ENCODE data around the gene TFAP2A.

DNA sequence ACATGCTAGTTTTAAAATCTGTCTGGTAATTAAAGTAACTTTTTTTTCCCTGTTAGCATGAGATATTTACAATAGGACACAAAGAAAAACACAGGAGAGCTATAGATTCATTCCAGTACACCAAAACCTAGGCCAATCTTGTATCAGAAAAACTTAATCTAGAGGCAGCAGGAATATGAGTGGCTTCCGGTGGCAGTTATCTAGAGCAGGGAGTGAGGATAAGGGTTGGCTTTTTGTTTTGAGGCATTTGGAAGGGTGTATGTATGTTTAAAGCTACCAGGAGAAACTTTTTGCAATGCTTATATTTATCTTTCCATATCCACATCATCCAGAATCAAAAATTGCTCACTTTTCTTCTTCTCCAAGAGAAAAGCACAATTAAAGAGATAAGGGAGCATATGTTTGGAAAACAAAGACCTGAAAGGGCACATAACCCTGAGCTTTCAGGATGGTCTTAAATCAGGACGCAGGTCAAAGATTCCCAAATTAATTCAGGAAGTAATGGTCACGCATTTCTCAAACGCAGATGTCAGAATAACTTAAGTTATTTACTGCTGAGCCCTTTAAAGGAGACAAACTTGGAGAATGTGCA, 13.1 kb downstream of the TFAP2A start:
- no peak for TF ChIP-seq POLR2A (IDR thresholded peaks at IDR 0.05)
- TF ChIP-seq, protein P1, sequence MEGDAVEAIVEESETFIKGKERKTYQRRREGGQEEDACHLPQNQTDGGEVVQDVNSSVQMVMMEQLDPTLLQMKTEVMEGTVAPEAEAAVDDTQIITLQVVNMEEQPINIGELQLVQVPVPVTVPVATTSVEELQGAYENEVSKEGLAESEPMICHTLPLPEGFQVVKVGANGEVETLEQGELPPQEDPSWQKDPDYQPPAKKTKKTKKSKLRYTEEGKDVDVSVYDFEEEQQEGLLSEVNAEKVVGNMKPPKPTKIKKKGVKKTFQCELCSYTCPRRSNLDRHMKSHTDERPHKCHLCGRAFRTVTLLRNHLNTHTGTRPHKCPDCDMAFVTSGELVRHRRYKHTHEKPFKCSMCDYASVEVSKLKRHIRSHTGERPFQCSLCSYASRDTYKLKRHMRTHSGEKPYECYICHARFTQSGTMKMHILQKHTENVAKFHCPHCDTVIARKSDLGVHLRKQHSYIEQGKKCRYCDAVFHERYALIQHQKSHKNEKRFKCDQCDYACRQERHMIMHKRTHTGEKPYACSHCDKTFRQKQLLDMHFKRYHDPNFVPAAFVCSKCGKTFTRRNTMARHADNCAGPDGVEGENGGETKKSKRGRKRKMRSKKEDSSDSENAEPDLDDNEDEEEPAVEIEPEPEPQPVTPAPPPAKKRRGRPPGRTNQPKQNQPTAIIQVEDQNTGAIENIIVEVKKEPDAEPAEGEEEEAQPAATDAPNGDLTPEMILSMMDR (IDR thresholded peaks at IDR 0.05) = no peak
